A549 (cell line): ENCODE results near the gene PSMB8. TPM values are rescaled to one million over a fixed set of nuclear protein-coding genes. Genes with fewer than 3 reads are reported as not detected.

Source experiments
- ATAC-seq, 2 experiments: fragments of 200-7000 bp in 1 of 2; fragments of >200 bp in 1 of 2; cut with Nextera tagmentation in 1 of 2; cut with Tn5 transposase in 1 of 2; 3 replicates each; pipeline versions ENCODE4 v1.8.0 to v1.9.1; 2018 to 2020; ENCODE audit warnings: mild to moderate bottlenecking in 1 of 2, moderate library complexity in 1 of 2
- CTCF ChIA-PET: fragments of 300-600 bp; sonication (Branson Sonifier 250); formaldehyde crosslinking; extraction: SDS; loops from one replicate; lab custom pipeline; 2021; ENCODE audit warnings: antibody characterized with exemption, inconsistent platforms; lab: Yijun Ruan, JAX
- POLR2A ChIA-PET: fragments of 350-600 bp; formaldehyde crosslinking; extraction: SDS; loops from one replicate; lab custom pipeline; 2021; ENCODE audit warnings: antibody characterized with exemption, inconsistent platforms; lab: Yijun Ruan, JAX
- DNase-seq, 2 experiments: peaks; one replicate each; pipeline versions ENCODE4 v3.0.0 to v3.0.0-alpha.2; 2011 to 2016; ENCODE audit warnings: low read depth in 1 of 2, low spot score in 1 of 2
- FAIRE-seq: peaks from 2 replicates; lab custom pipeline; 2011; peaks lifted over from hg19 to GRCh38; lab: Jason Lieb, UNC
- H3K27ac ChIP-seq, 2 experiments: fragments of >200 bp; sonication (Bioruptor Twin); formaldehyde crosslinking; 3 replicates each; pipeline ENCODE4 v1.5.1; 2016 to 2017
- H3K4me1 ChIP-seq: fragments of >200 bp; sonication (Bioruptor Twin); formaldehyde crosslinking; 3 replicates; pipeline ENCODE4 v1.6.1; 2016
- H3K4me2 ChIP-seq: fragments of >200 bp; sonication (Bioruptor Twin); formaldehyde crosslinking; 3 replicates; pipeline ENCODE4 v1.6.1; 2016
- H3K4me3 ChIP-seq: fragments of >200 bp; sonication (Bioruptor Twin); formaldehyde crosslinking; 3 replicates; pipeline ENCODE4 v1.5.1; 2016
- H3K9me3 ChIP-seq: fragments of >200 bp; sonication (Bioruptor Twin); formaldehyde crosslinking; 3 replicates; pipeline ENCODE4 v1.6.1; 2016
- ATOH8 ChIP-seq: fragments of 250-450 bp; sonication (Bioruptor Pico); IDR thresholded peaks from 2 replicates; pipeline ENCODE4 v1.5.0; 2020; ENCODE audit warnings: low read depth, mild to moderate bottlenecking, moderate library complexity
- BHLHE40 ChIP-seq: IDR thresholded peaks from 2 replicates; pipeline ENCODE4 v1.6.1; 2012; ENCODE audit warnings: low read depth, low read length, inconsistent platforms
- ELK1 ChIP-seq: fragments of 150-350 bp; IDR thresholded peaks from 2 replicates; pipeline ENCODE4 v1.6.1; 2014; ENCODE audit warnings: low read depth, mild to moderate bottlenecking, low read length
- EP300 ChIP-seq, 2 experiments: fragments of >200 bp; sonication (Bioruptor Twin); formaldehyde crosslinking; IDR thresholded peaks; 2 replicates in 1 of 2; 3 replicates in 1 of 2; pipeline ENCODE4 v1.6.1; 2016 to 2017
- FOSB ChIP-seq: fragments of 250-450 bp; sonication (Bioruptor Pico); IDR thresholded peaks from 2 replicates; pipeline ENCODE4 v1.5.0; 2020; ENCODE audit warnings: mild to moderate bottlenecking, moderate library complexity
- FOXS1 ChIP-seq: fragments of 250-450 bp; sonication (Bioruptor Pico); IDR thresholded peaks from 2 replicates; pipeline ENCODE4 v1.5.0; 2020; ENCODE audit warnings: mild to moderate bottlenecking, moderate library complexity
- HDAC2 ChIP-seq: fragments of 200-600 bp; sonication (generic); IDR thresholded peaks from 2 replicates; pipeline ENCODE4 v1.6.1; 2016
- HOXA7 ChIP-seq: fragments of 250-450 bp; sonication (Bioruptor Pico); IDR thresholded peaks from 2 replicates; pipeline ENCODE4 v1.5.0; 2020; ENCODE audit warnings: mild to moderate bottlenecking, moderate library complexity
- HOXB13 ChIP-seq: fragments of 250-450 bp; sonication (Bioruptor Pico); IDR thresholded peaks from 2 replicates; pipeline ENCODE4 v1.5.0; 2020; ENCODE audit warnings: low read depth, mild to moderate bottlenecking, moderate library complexity
- HOXB5 ChIP-seq: fragments of 250-450 bp; sonication (Bioruptor Pico); IDR thresholded peaks from 2 replicates; pipeline ENCODE4 v1.5.0; 2020; ENCODE audit warnings: mild to moderate bottlenecking, moderate library complexity
- KDM5A ChIP-seq: fragments of 200-600 bp; sonication (generic); IDR thresholded peaks from 2 replicates; pipeline ENCODE4 v1.6.1; 2016; ENCODE audit warnings: antibody characterized with exemption, mild to moderate bottlenecking
- NFE2L2 ChIP-seq: fragments of 150-350 bp; conservative IDR thresholded peaks from 2 replicates; pipeline ENCODE4 v1.6.1; 2014; ENCODE audit warnings: low read length
- POLR2AphosphoS2 ChIP-seq: conservative IDR thresholded peaks from 2 replicates; pipeline ENCODE4 v1.6.1; 2012; ENCODE audit warnings: low read length, improper control_type of control experiment, inconsistent platforms
- RARB ChIP-seq: fragments of 250-450 bp; sonication (Bioruptor Pico); IDR thresholded peaks from 2 replicates; pipeline ENCODE4 v1.8.0; 2021; ENCODE audit warnings: mild to moderate bottlenecking, moderate library complexity
- RFX5 ChIP-seq: fragments of 450-650 bp; IDR thresholded peaks from 2 replicates; pipeline ENCODE4 v1.7.1; 2014; ENCODE audit warnings: antibody characterized with exemption, mild to moderate bottlenecking, moderate library complexity
- SREBF2 ChIP-seq: fragments of 450-650 bp; IDR thresholded peaks from 2 replicates; pipeline ENCODE4 v1.6.1; 2014; ENCODE audit warnings: mild to moderate bottlenecking, moderate library complexity
- TFCP2L1 ChIP-seq: fragments of 250-450 bp; sonication (Bioruptor Pico); IDR thresholded peaks from 2 replicates; pipeline ENCODE4 v1.5.0; 2021; ENCODE audit warnings: mild to moderate bottlenecking
- USF2 ChIP-seq: fragments of 450-650 bp; IDR thresholded peaks from 2 replicates; pipeline ENCODE4 v1.6.1; 2014; ENCODE audit warnings: antibody characterized with exemption
- ZFP36 ChIP-seq: fragments of 450-650 bp; IDR thresholded peaks from 2 replicates; pipeline ENCODE4 v1.6.1; 2014; ENCODE audit warnings: borderline replicate concordance; ENCODE audit not compliant: partially characterized antibody
- WGBS: methylation state at CpG from one replicate; pipeline ENCODE4 v1.1.6; 2017; ENCODE audit errors: missing lambda C conversion rate; 5-methylcytosine and 5-hydroxymethylcytosine counted together
- polyA minus RNA-seq: library from RNA; depleted of rRNA, polyadenylated mRNA; stranded (reverse); fragments of >200 nt; gene quantifications from 2 replicates; pipeline ENCODE4 v1.2.3, GENCODE V29; 2011; rRNA and poly(A)+ RNA removed
- polyA plus RNA-seq, 4 experiments: library from polyadenylated mRNA; depleted of rRNA in 3 of 4; stranded (reverse); fragments of >200 nt; fragmentation: RNase III in 1 of 4; extraction: RNeasy Plus Mini Kit Qiagen cat#74134 plus additional on column Dnase treatment in 1 of 4; gene quantifications; 2 replicates in 3 of 4; 3 replicates in 1 of 4; pipeline ENCODE4 v1.2.3, GENCODE V29; 2011 to 2017

PSMB8 gene
- polyA plus RNA-seq (2011; rRNA removed) (18.7 and 20.2 TPM in 2 replicates), polyA plus RNA-seq (2017; fragmentation: RNase III; extraction: RNeasy Plus Mini Kit Qiagen cat#74134 plus additional on column Dnase treatment) (14.6 to 16.6 TPM (median 15.9 TPM) in 3 replicates), polyA minus RNA-seq (7.3 and 9.3 TPM in 2 replicates)
- polyA plus RNA-seq (2012; cell fraction: cytosol; rRNA removed): 11.4 and 13.4 TPM in 2 replicates
- polyA plus RNA-seq (2012; cell fraction: nucleus; rRNA removed): 10.3 and 11.9 TPM in 2 replicates

- peak within 1 kb of the TSS; percentile 55 for H3K4me3 ChIP-seq
- TF ChIP-seq ELK1: no peak
- peak; percentile 99 for TF ChIP-seq RFX5
- TF ChIP-seq ZFP36: no peak
- H3K9me3 ChIP-seq: no peaks in the 10 kb centered on the region
- ChIA-PET POLR2A (interaction anchor here (0.7 to 2.5 kb wide), 2 partner anchors 10 to 24 kb away, joined by 3 to 16 read pairs; partner anchors contain the start of genes PSMB9 and TAP1), CTCF (interaction anchor here (0.9 to 10.9 kb wide), 4 partner anchors 13 to 140 kb away, joined by 3 to 253 read pairs (median 116); partner anchors contain the start of genes PSMB9 and TAP1)
- H3K4me1 ChIP-seq: 0 out of 3 replicates have a peak, but pooled peaks cover 5% of the 10 kb centered on the region
- peak; percentile 96 to 99 for ATAC-seq
- peak; percentile 86 to 87 for DNase-seq
- FAIRE-seq: no peak
- 3% methylated on average over 24 of the region's 40 CpGs for WGBS
- H3K27ac ChIP-seq: peak within 1 kb of the TSS; percentile 75 to 90
- peak within 1 kb of the TSS; percentile 82 for H3K4me2 ChIP-seq
Measured at GRCh38 chr6:32843979-32844838, at the start of gene PSMB8. Gene PSMB8, minus strand, starts transcription at chr6:32844047. Its CDS starts 51 bp downstream, at chr6:32843996.

- H3K9me3 ChIP-seq: no peaks in the 10 kb centered on the region
- TF ChIP-seq ATOH8 (CRISPR knock-in tag): no peak
- no peak for TF ChIP-seq HOXA7 (CRISPR knock-in tag)
- POLR2A ChIA-PET: no interaction called here
- WGBS: 40% methylated on average over 1 of the region's 1 CpG
- H3K4me3 ChIP-seq: no peak overlapping the region
- FAIRE-seq: no peak
- no peak overlapping the region for H3K4me2 ChIP-seq
- H3K27ac ChIP-seq: no peak overlapping the region
- no peak for ATAC-seq
- CTCF ChIA-PET: interaction anchor here (1.2 kb wide), 2 partner anchors 14 to 94 kb away, joined by 4 read pairs; no protein-coding TSS in a partner anchor
- no peak for DNase-seq
- H3K4me1 ChIP-seq: peaks cover 26% of the 10 kb centered on the region
Measured at GRCh38 chr6:32890831-32891230, 47.0 kb upstream of the PSMB8 start.

- Histone ChIP-seq H3K4me1 (peaks cover 23% of the 10 kb centered on the region), H3K4me3 (no peak overlapping the region), H3K27ac (no peak overlapping the region), H3K9me3 (no peaks in the 10 kb centered on the region), H3K4me2 (no peak overlapping the region)
- DNase-seq (no peak), ATAC-seq (no peak)
- CTCF ChIA-PET: interaction anchor here (2.3 kb wide), 1 partner anchor 78 kb away, joined by 7 read pairs; no protein-coding TSS in a partner anchor
- POLR2A ChIA-PET: interaction anchor here (0.6 kb wide), 1 partner anchor 85 kb away, joined by 3 read pairs; no protein-coding TSS in a partner anchor
- 38% methylated on average over 1 of the region's 1 CpG for WGBS
- no peak for TF ChIP-seq KDM5A
- no peak for TF ChIP-seq POLR2AphosphoS2
- TF ChIP-seq, all 56 proteins: peak for 0
- FAIRE-seq: no peak
Measured at GRCh38 chr6:32889533-32889932, 45.7 kb upstream of the PSMB8 start.

GRCh38 chr6:32888576-32888975 is 44.7 kb upstream of the PSMB8 start:
- H3K9me3 ChIP-seq: no peaks in the 10 kb centered on the region
- H3K4me2 ChIP-seq: no peak overlapping the region
- TF ChIP-seq RARB (CRISPR knock-in tag): no peak
- TF ChIP-seq ZFP36: no peak
- no peak for TF ChIP-seq HOXB5
- TF ChIP-seq BHLHE40: no peak
- TF ChIP-seq NFE2L2: no peak
- TF ChIP-seq ELK1: no peak
- no peak for TF ChIP-seq HDAC2
- no peak for TF ChIP-seq EP300 (IDR thresholded peaks at IDR 0.05)
- TF ChIP-seq FOXS1 (CRISPR knock-in tag): no peak
- no peak for TF ChIP-seq FOSB (CRISPR knock-in tag)
- TF ChIP-seq SREBF2: no peak
- TF ChIP-seq TFCP2L1 (CRISPR knock-in tag): no peak
- TF ChIP-seq USF2: no peak
- no peak for TF ChIP-seq HOXB13
- TF ChIP-seq, all 56 proteins: peak for 0
- no peak overlapping the region for H3K4me3 ChIP-seq
- FAIRE-seq (no peak), DNase-seq (no peak), ATAC-seq (no peak)
- CTCF ChIA-PET: interaction anchor here (1.0 to 2.3 kb wide), 4 partner anchors 45 to 96 kb away, joined by 3 to 7 read pairs (median 5); no protein-coding TSS in a partner anchor
- 83% methylated on average over 2 of the region's 2 CpGs for WGBS
- H3K4me1 ChIP-seq: peaks cover 21% of the 10 kb centered on the region
- POLR2A ChIA-PET: no interaction called here
- H3K27ac ChIP-seq: no peak overlapping the region
